ENCODE data around the gene ANKRD63.

The ANKRD63 gene

DNA sequence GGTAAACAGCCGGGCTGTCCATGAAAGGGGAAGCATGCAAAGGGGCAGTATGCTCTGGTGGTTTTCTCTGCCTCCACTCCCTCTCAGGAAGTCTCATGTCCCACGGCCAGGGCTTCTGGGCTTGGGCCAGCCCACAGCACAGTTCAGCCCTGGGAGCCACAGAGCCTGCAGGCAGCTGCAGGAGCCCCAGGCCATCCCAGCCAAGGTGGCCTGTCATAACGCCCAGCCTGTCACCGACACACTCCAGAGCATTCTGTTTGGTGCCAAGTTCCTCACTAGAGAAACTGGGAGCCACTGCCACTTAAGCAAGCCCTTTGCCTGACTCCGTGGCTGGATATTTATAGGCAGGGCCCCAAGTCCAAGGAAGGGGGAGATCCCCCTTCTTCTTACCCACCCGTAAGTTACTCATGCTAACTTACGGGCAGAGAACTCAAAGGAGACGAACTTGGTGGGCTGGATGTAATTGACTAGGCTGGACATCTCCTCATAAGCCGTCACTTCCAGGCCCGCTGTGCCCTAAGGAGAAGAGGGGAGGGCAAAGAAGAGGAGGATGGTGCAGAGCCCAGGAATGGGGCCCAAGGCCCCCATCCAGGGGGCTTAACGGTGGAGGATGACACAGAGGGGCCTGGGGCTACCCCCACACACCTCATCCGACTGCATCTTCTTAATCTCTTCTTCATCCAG, 13.2 kb upstream of the ANKRD63 start:
- no peak for DNase-seq

DNA sequence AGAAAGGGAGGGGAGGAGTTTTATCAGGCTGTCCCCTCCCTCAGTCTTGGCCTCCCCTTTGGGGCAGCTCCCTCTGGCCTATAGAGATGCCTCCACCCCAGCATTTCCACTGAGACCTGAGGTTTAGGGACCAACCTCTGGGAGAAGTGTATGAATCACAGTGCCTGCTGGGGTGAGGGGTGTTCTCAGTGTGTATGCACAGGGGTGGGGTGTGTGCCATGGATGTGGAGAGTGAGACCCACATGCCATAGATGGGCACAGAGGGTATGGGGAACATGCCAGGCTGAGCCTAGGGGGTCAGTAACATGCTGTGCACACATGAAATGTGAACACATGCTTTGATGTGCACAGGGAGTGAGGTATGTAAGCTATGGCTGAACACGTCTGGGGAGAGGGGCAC, 12.4 kb upstream of the ANKRD63 start:
- DNase-seq, result no peak

DNA sequence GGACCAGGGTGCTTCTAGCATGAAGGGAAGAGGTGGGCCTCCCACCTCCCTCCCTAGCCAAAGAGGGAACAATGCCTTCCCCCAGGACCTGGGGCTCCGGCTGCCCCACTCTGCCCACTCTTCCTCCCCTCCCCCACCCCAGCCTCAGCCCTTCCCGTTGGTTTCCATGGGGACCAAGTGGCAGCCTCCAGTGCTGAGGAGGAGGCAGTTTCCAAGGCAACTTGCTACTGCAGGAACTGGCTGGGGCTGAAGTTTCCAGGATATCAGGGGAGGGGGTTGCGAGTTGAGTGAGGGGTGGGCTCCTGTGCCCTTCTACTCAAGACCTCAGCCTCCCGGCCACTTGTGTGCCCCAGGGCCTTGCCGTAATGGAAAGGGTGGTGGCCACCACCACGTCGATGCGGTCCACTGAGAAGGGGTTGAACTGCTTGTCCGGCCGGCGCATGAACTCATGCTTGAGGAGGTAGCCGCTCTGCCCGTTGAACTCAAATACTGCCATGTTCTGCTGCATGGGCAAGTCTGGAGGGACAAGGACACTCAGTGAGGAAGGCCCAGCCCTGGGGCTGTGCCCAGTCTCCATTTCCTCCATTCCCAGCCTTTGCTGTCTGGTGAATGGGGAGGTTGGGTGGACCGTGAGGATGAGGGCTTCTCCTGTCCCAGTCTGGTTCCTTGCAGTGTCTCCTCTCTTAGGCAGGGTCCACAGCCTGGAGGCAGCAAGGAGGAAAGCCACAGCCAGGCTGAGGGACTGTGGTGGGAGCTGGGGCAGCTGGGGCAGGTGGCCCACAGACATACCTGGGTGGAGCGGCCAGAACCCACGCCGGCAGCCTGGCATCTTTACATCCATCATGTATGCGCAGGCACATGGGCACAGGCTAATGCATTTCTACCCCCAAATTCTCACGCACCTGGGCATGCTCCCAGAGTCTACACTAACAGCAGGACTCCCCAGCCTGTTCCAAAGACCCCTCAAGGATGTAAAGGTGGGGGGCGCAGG, 11.3 kb upstream of the ANKRD63 start:
- DNase-seq, result peak in 31 of 56 donors; percentile 11 to 80 (median 37)

DNA sequence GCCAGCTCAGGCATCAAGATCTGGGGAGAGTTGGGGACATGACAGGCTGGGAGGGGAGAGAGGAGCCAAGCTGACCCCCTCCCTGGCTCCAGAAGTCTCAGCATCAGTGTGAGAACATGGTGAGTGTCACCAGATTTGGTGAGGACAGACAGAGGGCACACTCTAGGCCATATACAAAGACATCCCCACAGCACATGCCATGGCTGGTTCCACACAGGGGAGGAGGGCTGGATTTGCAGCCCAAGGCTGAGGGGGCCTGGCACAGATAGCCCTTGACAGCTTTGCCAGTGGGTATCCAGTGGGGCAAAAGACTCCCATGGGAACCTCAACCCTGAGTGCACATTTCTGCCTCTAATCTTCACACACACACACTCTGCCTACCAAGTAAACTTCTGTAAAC, 10.1 kb upstream of the ANKRD63 start:
- no peak for DNase-seq

DNA sequence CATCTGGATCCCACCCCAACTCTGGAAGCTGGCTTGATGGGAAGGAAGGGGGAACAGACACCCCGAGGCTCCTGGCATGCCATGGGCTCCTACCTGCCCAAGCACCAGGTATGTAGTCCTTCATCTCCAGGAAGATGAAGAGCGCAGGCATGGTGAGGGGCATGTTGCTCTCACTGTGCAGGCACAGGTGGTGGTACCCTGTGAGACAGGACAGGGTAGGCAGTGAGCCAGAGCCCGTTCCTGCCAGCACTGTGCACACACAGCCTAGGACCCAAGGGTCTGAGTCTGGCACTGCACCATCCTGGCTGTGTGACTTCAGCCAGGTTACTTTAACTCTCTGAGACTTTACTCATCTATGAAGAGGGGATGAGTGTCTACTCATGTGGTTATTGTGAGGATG, 9.4 kb upstream of the ANKRD63 start:
- no peak for DNase-seq

DNA sequence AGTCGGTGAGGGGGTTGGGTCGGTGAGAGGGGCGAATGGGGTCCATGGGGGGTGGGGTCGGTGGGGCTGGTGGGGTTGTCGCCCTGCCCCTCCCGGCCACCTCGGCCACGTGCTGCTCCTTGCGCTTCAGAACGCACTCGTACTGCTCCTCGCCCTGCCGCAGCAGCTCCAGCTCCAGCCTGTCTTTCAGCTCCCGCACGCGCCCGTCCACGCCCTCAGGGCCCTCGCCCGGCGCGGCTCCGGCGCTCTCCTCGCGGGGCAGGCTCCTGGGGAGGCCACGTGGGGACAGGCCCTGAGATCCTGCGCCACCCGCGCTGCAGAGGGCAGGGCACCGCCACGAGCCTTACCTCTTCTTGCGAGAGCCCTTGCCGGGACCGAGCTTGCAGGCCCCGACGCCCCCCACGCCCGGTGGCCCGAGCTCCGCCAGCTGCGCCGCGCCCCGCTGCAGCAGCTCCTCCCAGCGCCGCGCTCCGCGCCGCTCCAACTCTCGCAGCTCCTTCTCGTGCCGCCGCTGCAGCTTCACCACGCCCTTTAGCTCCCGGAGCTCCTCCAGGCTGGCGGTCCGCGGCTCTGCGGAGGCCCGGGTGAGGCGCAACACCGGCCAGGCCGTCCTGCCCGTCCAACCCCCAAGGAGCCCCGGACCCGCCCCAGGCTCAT, 8.2 kb upstream of the ANKRD63 start:
- peak in 24 of 56 donors; percentile 16 to 75 (median 34) for DNase-seq

DNA sequence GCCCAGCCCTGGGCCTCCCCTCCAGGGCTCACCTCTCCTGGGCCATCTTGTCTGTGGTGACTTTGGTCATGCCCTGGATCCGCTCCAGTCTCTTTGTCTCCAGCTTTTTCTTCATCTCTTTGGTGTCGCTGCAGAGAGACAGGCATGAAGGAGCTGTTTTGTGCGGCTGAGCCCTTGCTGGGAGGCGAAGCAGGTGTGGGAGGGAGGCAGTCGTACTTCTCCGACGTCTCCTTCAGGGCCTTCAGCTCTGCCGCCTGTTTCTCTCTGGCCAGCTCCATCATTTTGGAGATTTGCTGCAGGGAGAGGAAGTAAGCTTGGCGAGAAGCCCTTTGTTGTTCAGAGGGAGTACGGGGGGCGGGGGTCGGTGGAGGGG, 7.7 kb upstream of the ANKRD63 start:
- DNase-seq, result peak in 10 of 56 donors; percentile 11 to 57 (median 36)

DNA sequence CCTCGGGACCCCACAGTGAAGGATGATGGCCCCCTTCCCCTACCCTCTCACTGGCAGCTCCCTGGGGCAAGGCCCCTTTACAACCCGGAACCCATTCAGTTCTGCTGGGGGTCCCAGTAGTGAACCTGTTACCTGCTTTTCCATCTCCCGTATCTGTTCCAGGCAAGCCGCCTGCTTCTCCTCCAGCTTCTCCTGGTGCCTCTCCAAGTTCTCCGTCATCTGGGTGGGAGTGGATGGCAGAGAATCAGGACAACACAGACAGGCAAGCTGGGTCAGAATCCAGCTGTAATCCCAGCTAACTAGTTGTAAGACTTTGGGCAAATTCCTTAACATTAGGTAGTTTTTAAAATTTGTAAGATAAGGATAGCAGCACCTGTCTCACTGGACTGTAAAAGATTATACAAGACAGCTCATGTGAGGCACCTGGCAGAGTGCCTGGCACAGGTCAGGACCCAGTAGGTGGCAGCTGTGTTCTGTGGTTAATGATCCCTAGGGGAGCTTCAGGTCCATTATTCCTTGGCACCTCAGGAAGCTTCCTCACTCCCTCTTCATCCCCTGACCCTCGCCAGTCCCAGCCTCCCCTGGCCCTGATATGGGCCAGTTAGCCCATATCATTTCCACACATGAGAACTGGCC, 6.4 kb upstream of the ANKRD63 start:
- no peak for DNase-seq

DNA sequence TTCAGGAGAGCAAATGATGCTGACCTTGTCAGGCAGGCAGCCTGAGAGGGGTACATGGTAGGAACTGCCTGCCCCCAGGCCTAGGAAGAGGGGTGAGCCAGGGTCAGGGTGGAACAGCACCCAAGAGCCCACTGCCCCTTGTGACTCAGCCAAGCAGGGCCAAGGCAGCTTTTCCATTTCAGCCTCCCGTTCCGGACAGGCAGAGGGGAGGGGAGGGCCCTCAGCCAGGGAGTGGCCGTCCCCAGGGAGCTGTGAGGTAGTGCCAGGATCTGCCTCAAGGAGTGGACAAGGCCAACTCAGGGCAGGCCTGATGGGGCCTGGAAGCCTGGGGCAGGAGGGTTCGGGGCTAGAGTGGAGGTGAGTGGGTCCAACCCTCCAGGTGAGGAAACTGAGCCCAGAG, 5.1 kb upstream of the ANKRD63 start:
- no peak for DNase-seq

DNA sequence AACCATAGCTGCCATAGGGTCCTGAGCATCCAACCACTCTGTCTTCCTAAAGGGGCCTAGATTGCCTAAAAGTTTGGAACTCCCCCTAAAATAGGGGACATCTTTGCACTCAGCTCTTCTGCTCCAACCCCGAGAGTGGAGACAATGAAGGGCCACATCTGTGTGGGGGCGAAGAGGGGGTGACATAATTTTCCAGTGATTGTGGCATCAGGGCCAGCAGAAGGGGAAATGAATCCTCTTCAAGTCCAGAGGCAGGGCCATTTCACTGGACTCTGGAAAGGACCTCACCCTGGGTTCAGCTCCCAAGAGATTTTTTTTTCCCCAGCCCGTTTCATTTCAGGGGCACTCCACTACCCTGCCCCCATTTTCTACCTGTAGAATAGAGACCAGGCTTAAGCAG, 4.6 kb upstream of the ANKRD63 start:
- DNase-seq, result no peak

DNA sequence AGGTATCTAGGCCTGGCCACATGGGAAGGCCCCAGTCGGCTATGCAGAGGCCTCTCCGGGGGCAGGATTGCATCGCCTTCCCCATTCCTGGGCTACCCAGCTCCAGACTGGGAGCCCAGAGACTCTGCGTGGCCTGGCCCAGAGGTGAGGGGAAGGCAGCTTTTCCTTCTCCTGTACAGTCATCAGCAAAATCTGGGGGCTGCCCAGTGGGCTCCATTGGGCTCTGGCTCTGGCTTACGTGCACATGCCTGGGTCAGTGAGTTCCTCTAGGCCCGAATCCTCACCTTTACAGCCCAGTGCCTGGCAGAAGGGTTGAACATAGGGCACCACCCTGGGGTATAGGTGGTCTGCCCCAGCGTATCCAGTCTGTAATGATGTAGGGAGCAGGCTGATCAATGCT, 3.9 kb upstream of the ANKRD63 start:
- no peak for DNase-seq

DNA sequence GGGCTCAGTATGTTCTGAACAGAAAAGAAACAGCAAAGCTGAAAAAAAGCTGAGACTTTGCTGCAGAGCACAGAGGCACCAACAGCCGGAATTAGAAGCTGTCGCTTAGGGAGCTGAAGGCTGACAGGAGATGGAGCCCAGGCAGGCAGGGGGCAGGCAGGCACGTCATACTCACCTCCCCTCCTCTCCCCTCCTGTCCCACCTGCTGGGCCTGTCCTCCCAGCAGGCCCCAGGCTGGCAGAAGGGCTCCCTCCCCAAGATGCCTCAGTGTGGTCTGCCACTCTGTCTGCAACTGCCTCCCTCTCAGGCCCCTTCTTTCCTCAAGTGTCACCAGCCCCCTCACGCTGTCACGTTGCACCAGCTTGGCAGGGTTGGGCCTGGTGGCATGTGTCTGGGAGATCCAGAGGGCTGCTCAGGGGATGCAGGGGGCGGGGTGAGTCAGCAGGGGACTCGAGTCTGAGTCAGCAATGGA, 3.2 kb upstream of the ANKRD63 start:
- DNase-seq, result peak in 35 of 56 donors; percentile 18 to 76 (median 46)

DNA sequence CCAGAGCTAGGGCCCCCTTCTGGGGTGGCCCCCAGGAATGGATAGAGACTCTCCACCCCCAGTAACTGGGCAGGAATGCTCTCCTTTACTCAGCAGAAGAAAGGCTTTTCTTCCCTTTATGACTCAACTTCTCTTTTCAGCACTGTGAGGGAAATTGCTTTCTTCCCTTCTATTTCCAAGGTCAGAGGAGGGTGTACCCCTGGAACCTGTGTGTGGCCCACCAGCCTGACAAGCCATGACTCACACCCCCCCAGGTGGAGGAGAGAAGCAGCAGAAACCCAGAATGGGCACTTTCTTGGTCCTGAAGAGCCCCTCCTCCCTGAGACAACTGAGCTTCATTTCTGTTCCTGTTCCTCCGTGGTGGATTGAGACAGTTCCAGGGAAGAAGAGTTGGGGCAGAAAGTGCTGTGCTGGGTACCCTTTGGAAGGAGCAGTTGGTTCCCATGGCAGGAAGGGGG, 2.7 kb upstream of the ANKRD63 start:
- DNase-seq, result no peak

DNA sequence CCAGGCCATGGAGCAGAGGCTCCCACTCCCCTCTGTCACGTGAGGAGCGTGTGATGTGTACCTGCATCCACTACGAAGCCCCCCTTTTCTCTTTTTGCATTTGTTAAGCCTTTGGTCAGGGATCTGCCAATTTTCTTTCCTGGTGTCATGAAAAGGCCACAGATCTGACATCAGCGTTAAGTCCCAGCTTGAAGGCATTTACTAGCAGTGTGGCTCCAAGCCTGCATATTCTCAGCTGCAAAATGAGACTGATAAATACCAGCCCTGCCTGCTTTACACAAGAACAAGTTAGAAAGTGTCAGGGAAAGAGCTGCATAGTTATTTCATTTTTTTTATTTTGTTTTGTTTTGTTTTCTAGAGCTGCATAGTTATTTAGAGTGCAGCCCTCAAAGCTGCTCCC, 2.3 kb upstream of the ANKRD63 start:
- no peak for DNase-seq

DNA sequence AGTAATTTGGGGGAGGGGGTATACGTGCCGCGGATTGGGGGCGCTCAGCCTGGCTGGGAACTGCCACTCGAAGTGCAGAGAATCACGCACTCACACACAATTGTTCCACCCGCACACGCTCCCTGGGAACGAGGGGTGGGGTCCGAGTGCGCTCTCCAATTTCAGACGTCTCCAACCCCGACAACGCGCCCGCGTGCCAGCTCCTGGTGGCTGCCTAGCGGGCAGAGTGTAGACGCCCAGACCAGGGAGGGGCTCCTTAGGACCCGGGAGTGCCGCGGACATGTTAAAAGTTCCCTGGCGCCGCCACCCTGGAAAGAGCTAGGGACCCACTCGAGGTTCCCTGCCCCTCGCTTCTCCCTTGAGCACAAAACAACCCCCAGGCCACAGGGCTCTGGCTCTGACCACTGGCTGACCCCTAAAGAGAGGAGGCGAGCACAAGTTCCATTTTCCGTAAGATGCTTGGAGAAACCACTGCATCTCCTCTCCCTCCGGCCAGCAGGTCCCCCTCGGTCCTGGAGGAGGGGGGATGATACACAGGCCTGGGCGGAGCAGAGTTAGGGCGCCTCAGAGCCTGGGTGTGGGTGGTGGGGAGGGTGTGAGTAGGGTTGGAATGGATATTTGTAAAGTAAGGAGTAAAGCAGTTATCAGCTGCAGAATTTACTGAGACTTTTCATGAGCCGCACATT, 894 bp upstream of the ANKRD63 start:
- DNase-seq, result peak in 4 of 56 donors; percentile 42 to 59 (median 51)

DNA sequence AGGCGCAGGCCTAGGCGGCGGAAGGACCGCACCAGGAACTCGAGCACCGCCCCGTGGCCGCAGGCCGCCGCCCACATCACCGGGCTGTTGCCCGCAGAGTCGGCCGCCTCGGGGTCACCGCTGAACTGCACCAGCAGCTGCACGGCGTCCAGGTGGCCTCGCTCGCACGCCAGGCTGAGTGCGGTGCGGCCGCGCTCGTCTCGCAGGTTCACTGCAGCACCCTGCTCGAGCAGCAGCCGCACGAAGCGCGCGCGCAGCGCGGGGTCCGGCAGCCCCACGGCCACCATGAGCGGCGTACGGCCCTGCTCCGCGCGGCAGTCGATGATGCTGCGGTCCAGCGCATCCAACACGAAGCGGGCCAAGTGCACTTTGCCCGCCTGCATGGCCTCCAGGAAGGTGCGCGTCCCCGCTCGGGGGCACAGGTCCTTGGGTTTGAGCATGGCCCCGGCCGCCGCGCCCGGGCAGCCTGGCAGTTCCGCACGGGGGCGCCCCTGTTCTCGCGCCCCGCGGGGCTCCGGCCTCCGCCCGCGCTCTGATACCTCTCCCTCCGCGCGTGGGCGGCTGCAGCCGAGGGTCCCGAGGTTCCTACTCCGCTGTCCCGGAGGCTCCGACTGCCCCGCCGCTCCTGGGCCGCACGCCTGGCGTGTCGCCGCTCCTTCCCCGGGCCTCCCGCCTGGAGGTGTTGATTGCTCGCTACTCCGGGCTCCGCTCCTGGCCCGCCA, 556 bp downstream of the ANKRD63 start:
- DNase-seq, result peak in 4 of 56 donors; percentile 32 to 58 (median 52)

DNA sequence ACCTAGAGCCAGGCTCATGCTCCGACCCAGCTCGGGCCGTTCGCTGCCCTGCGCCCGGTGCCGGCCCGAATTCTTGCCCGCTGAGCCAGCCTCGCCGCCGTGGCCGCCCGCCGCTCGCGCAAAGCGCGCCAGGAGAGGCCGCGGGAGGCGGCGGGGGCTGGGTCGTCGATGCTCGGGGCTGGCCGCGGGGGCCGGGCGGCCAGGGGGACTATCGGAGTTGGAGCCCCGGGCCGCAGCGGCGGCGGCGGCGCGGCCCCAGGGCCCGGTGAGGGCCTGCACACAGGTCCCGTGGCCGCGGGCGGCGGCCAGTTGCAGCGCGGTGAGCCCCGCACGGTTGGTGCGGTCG, 1.1 kb downstream of the ANKRD63 start:
- DNase-seq, result no peak

DNA sequence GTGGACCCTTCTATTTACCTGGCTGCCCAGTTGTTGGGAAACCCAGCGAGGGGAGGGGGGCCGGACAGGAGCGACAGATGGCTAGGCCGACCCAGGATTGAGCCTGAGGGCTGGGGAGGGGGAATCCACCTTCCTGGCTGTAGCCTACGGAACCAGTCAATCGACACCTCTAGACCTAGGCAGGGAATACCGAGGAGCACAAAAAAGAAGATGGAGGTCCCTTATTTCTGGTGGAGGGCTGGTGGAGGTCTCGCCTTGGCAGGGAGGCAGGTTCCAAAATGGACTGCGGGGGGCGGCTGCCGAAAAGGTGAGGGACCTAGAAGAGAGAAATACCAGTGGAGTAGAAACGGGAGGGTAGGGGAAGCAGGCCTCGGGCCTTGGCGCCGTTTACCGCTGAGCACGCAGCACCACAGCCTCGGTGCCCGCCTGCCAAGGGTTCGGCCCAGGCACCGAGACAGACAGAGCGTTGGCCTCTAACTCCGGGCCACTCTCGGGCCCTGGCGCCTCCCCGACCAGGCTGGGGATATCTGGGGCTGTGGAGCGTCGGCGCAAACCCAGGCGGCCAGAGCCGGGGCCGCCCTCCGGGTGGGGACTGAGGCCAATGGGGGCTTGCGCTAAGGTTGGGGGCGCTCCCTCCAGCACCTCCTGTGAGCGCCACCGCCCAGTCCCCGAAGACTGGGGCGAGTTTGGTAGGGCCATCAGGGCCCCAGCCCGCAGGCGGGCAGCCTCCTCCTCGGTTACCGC, 1.6 kb downstream of the ANKRD63 start:
- no peak for DNase-seq
